ENCODE results near the gene SETD6. TPM values are rescaled to one million over a fixed set of nuclear protein-coding genes. Genes with fewer than 3 reads are reported as not detected.

Gene SETD6
- total RNA-seq, 1 donor from 2014 or later = 31.1 TPM

DNA sequence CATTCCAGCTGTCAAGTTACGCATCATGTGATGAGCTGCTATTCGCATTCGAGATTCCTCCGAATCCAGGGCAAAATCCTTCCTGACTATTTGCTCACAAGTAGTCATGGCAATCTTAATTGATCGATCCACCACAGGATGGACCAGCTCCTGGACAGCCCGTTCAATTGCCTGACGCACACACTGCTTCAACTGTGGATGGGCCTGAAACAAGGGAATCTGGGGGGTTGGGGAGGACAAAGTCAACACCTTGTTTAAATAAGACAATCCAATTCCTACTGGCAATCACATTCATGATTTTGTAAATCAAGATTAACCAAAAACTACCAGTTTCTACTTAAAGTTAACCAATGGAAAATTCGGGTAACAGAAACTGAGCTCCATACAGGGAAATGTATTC lies 28.4 kb downstream of the SETD6 start:
- TF ChIP-seq, protein P1, sequence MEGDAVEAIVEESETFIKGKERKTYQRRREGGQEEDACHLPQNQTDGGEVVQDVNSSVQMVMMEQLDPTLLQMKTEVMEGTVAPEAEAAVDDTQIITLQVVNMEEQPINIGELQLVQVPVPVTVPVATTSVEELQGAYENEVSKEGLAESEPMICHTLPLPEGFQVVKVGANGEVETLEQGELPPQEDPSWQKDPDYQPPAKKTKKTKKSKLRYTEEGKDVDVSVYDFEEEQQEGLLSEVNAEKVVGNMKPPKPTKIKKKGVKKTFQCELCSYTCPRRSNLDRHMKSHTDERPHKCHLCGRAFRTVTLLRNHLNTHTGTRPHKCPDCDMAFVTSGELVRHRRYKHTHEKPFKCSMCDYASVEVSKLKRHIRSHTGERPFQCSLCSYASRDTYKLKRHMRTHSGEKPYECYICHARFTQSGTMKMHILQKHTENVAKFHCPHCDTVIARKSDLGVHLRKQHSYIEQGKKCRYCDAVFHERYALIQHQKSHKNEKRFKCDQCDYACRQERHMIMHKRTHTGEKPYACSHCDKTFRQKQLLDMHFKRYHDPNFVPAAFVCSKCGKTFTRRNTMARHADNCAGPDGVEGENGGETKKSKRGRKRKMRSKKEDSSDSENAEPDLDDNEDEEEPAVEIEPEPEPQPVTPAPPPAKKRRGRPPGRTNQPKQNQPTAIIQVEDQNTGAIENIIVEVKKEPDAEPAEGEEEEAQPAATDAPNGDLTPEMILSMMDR (IDR thresholded peaks at IDR 0.05) = no peak
- DNase-seq = no peak
- Mint-ChIP-seq H3K27me3 (no peaks in the 10 kb centered on the region), H3K27ac (no peak overlapping the region), H3K4me3 (no peak overlapping the region), H3K4me1 (no peaks in the 10 kb centered on the region), H3K9me3 (no peaks in the 10 kb centered on the region), H3K36me3 (ENCODE audit: low read depth) (peaks cover 93% of the 10 kb centered on the region)
- ChIA-PET POLR2A (interaction anchor here (0.7 kb wide), 1 partner anchor 47 kb away, joined by 3 read pairs; no protein-coding TSS in a partner anchor), CTCF (interaction anchor here (0.9 kb wide), 1 partner anchor 25 kb away, joined by 3 read pairs; no protein-coding TSS in a partner anchor)
- intact Hi-C loops (cut with micrococcal nuclease) = no loop called here
- no peak for ATAC-seq (ENCODE audit: low read depth)

DNA sequence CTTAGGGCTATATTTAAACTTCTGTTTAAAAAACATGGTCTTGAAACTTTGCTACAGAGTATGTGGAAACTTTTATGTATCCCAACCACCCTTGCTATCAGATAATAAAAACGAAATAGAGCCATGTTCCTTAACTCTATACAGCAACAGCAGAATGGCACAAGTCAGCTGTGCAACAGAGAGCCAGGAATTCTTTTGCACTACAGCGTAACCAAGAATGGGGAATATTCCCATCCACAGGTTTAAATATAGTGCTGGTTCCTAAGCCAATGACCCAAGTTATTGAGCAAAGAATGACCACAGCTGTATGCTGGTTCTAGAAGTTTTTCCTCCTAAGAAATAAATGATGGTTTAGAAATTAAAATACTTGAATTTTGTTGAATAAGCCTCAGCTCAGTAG lies 33.1 kb downstream of the SETD6 start:
- no peak for ATAC-seq (ENCODE audit: low read depth)
- intact Hi-C loops (cut with micrococcal nuclease) = loop anchor here (5.0 kb wide), 1 partner anchor 34 kb away; no protein-coding TSS in a partner anchor
- Mint-ChIP-seq H3K9me3 (no peaks in the 10 kb centered on the region), H3K27me3 (no peaks in the 10 kb centered on the region), H3K27ac (no peak overlapping the region), H3K36me3 (ENCODE audit: low read depth) (peaks cover 92% of the 10 kb centered on the region), H3K4me1 (no peaks in the 10 kb centered on the region), H3K4me3 (no peak overlapping the region)
- ChIA-PET POLR2A (no interaction called here), CTCF (no interaction called here)
- DNase-seq = no peak
- TF ChIP-seq, protein P1 (IDR thresholded peaks at IDR 0.05) = no peak

DNA sequence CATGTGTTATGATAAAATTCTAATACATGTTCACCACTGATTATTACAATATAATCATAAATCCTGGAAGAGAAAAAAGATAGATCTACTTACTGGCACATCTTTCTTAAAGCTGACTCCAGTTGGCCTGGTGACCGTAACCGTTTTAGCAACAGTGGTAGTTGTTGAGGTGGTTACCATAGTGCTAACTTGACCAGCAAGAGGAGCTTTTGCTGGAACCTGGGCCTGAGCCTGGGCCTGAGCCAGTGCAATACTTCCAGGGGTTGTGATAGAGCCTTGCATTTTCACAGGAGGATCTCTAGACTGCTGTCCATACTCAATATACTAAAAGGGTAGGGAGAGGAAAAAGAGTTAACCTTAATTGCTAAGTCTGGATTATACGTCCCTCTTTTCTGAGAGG lies 36.2 kb downstream of the SETD6 start:
- DNase-seq (no peak), ATAC-seq (ENCODE audit: low read depth) (no peak)
- CTCF ChIA-PET = no interaction called here
- POLR2A ChIA-PET = no interaction called here
- H3K27me3 Mint-ChIP-seq = no peaks in the 10 kb centered on the region
- H3K9me3 Mint-ChIP-seq = no peaks in the 10 kb centered on the region
- intact Hi-C loops (cut with micrococcal nuclease) = loop anchor here (2.0 kb wide), 1 partner anchor 19 kb away; no protein-coding TSS in a partner anchor
- H3K4me1 Mint-ChIP-seq = no peaks in the 10 kb centered on the region
- no peak overlapping the region for H3K27ac Mint-ChIP-seq
- TF ChIP-seq, protein P1 (IDR thresholded peaks at IDR 0.05) = no peak
- peaks cover 92% of the 10 kb centered on the region for H3K36me3 Mint-ChIP-seq (ENCODE audit: low read depth)
- H3K4me3 Mint-ChIP-seq = no peak overlapping the region

DNA sequence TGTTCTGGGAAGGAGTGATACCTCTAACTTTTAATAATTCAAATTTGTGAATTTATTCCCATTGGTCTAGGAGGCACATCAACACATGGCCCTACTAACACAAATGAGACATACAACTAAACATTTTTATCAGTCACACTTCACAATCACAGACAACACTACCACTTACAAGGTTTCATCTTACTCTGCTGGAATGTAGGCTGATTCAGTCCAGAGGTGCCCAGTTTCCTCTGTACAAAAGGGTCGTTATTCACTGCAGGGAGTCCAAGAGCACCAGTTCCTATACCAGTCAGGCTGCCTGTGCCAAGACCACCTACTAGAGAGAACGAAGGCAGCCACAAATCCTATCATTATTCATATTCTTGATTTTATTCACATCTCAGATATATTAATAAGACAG lies 41.4 kb downstream of the SETD6 start:
- DNase-seq (no peak), ATAC-seq (ENCODE audit: low read depth) (no peak)
- ChIA-PET CTCF (no interaction called here), POLR2A (no interaction called here)
- intact Hi-C loops (cut with micrococcal nuclease) = no loop called here
- no peak overlapping the region for H3K27ac Mint-ChIP-seq
- no peaks in the 10 kb centered on the region for H3K9me3 Mint-ChIP-seq
- no peaks in the 10 kb centered on the region for H3K4me1 Mint-ChIP-seq
- no peaks in the 10 kb centered on the region for H3K27me3 Mint-ChIP-seq
- TF ChIP-seq, protein P1 (IDR thresholded peaks at IDR 0.05) = no peak
- no peak overlapping the region for H3K4me3 Mint-ChIP-seq
- H3K36me3 Mint-ChIP-seq (ENCODE audit: low read depth) = peaks cover 88% of the 10 kb centered on the region

DNA sequence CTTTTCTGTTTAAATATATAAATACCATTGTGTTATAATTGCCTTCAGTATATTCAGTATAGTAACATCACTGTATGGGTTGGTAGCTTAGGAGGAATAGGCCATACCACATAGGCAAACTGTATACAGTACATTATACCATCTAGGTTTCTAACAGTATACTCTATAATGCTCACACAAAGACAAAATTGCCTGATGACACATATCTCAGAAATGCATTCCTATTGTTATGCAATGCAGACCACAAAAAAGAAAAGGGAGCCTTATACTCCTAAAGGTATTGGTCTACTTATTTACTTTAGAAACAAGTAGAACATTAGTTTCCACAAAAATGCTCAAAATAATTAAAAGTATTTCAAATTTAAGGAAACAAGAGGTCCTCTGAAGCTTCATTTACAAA lies 47.9 kb downstream of the SETD6 start:
- peaks cover 80% of the 10 kb centered on the region for H3K36me3 Mint-ChIP-seq (ENCODE audit: low read depth)

More for the DNA sequence above, 47.9 kb downstream of the SETD6 start:
- TF ChIP-seq, protein P1 (IDR thresholded peaks at IDR 0.05) = no peak
- Mint-ChIP-seq H3K4me3 (no peak overlapping the region), H3K4me1 (no peaks in the 10 kb centered on the region), H3K9me3 (no peaks in the 10 kb centered on the region), H3K27ac (no peak overlapping the region), H3K27me3 (no peaks in the 10 kb centered on the region)
- DNase-seq (no peak), ATAC-seq (ENCODE audit: low read depth) (no peak)
- intact Hi-C loops (cut with micrococcal nuclease) = no loop called here
- ChIA-PET CTCF (no interaction called here), POLR2A (no interaction called here)
